Prostate gland (tissue), 2 donors: Measurements from ENCODE around the gene PLAAT4.

Experiments used
- POLR2A ChIP-seq: fragments of 450-650 bp; IDR thresholded peaks from one replicate; pipeline ENCODE4 v1.6.1; 2016; ENCODE audit warnings: antibody characterized with exemption, mild to moderate bottlenecking
- TF ChIP-seq, protein P1 (sequence below), 4 experiments: fragments of 200-600 bp in 2 of 4; fragments of 450-650 bp in 2 of 4; sonication (generic) in 2 of 4; IDR thresholded peaks; 1 replicate in 3 of 4; 2 replicates in 1 of 4; pipeline ENCODE4 v1.5.1; 2016 to 2019; ENCODE audit warnings: antibody characterized with exemption in 4 of 4, mild to moderate bottlenecking in 2 of 4, moderate library complexity in 2 of 4

DNA sequence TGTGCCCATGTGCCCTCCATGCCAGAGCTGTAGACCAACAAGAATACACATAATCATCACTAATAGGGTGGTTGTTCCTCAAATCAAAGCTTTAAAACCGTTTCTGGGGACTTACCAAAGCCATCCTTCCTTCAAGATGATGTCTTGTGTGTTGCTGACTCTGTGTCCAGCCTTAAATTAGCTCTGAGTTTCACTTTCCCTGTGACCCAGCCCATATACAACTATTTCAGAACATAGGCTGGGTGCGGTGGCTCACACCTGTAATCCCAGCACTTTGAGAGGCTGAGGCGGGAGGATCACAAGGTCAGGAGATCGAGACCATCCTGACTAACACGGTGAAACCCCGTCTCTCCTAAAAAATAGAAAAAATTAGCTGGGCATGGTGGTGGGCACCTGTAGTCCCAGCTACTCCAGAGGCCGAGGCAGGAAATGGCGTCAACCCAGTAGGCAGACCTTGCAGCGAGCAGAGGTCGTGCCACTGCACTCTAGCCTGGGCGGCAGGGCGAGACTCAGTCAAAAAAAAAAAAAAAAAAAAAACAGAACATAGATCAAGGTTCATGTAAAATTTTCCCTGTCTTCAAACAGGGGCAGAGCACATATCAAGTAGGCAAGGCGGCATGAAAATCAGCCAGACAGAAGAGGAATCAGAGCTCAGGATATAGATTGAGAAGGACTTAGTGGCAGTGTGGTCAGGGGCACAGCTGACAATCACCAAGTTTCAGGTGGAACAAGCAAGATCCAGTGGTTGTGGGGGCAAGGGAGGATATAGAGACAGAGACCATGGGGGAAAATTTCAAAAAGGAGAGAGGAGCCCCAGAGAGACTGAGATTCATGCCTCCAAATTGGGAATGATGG, 26.8 kb downstream of the PLAAT4 start, which contains the start of gene PLAAT2:
- TF ChIP-seq POLR2A, result no peak
- TF ChIP-seq, protein P1, sequence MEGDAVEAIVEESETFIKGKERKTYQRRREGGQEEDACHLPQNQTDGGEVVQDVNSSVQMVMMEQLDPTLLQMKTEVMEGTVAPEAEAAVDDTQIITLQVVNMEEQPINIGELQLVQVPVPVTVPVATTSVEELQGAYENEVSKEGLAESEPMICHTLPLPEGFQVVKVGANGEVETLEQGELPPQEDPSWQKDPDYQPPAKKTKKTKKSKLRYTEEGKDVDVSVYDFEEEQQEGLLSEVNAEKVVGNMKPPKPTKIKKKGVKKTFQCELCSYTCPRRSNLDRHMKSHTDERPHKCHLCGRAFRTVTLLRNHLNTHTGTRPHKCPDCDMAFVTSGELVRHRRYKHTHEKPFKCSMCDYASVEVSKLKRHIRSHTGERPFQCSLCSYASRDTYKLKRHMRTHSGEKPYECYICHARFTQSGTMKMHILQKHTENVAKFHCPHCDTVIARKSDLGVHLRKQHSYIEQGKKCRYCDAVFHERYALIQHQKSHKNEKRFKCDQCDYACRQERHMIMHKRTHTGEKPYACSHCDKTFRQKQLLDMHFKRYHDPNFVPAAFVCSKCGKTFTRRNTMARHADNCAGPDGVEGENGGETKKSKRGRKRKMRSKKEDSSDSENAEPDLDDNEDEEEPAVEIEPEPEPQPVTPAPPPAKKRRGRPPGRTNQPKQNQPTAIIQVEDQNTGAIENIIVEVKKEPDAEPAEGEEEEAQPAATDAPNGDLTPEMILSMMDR (IDR thresholded peaks at IDR 0.05), result no peak
